Measurements from ENCODE around the gene CSTF1. TPM values are rescaled to one million over a fixed set of nuclear protein-coding genes. Genes with fewer than 3 reads are reported as not detected.
"Not testable (repeated sequence)": the region's sequence is repeated elsewhere in the genome, so short reads cannot be mapped to it uniquely, and the experiment has no call there.

CSTF1 gene
- total and polyA plus RNA-seq, 2 donors (not counting 3 experiments of a cell fraction or from before 2014, with no cell fraction given), result 39.6 to 49.3 TPM

GRCh38 chr20:56409956-56410355 lies 17.5 kb downstream of the CSTF1 start:
- no peak for FAIRE-seq
- intact Hi-C loops (cut with micrococcal nuclease), result no loop called here
- H3K4me3 ChIP-seq (replicated peaks in 1 of 3; ENCODE audit: insufficient read depth in 1 of 3, low read depth in 1 of 3, low read length in 3 of 3), result no peak overlapping the region
- no peaks in the 10 kb centered on the region for H3K9me1 ChIP-seq (replicated peaks; ENCODE audit: control insufficient read depth, extremely low read depth, insufficient read depth, low read length)
- POLR2A ChIA-PET, result no interaction called here
- no TSS peak for BruUV-seq (replicated peaks)
- no peaks in the 10 kb centered on the region for H3K9me3 ChIP-seq (replicated peaks; ENCODE audit: control insufficient read depth, insufficient read depth, low read length)
- no peaks in the 10 kb centered on the region for H4K20me1 ChIP-seq (replicated peaks; ENCODE audit: control insufficient read depth, extremely low read depth, insufficient read depth, low read length)
- H3K9ac ChIP-seq (replicated peaks; ENCODE audit: extremely low read depth, insufficient read depth, low read length), result no peak overlapping the region
- no peak overlapping the region for H3K27ac ChIP-seq (ENCODE audit: insufficient read depth, low read depth, low read length)
- H3K27me3 ChIP-seq (ENCODE audit: control insufficient read depth in 2 of 2, insufficient read depth in 2 of 2, low read length in 2 of 2), result no peaks in the 10 kb centered on the region
- no peak for DNase-seq (ENCODE audit: low read depth, low spot score)
- H3K79me2 ChIP-seq (ENCODE audit: control insufficient read depth, insufficient read depth, low read length), result peaks cover 2% of the 10 kb centered on the region
- TF ChIP-seq MYC (IDR thresholded peaks at IDR 0.05; ENCODE audit: low read depth, low read length), result no peak
- TF ChIP-seq POLR2AphosphoS5 (IDR thresholded peaks at IDR 0.05; ENCODE audit: insufficient read depth, low read depth, low read length), result no peak
- CTCF ChIA-PET, result interaction anchor here (1.0 to 1.7 kb wide), 3 partner anchors 11 to 13 kb away, joined by 4 to 5 read pairs (median 4); no protein-coding TSS in a partner anchor
- H2AFZ ChIP-seq (ENCODE audit: low read depth, low read length), result no peak overlapping the region
- peaks cover 5 to 7% of the 10 kb centered on the region in 2 experiments for H3K36me3 ChIP-seq (ENCODE audit: control insufficient read depth in 2 of 2, extremely low read depth in 1 of 2, insufficient read depth in 2 of 2, low read length in 2 of 2)
- no peak overlapping the region for H3K4me2 ChIP-seq (ENCODE audit: insufficient read depth, low read length)
- dilution Hi-C loops (cut with MboI; ENCODE audit: extremely low pct_ligation_motif_present, low sequenced_read_pairs), result no loop called here
- H3K4me1 ChIP-seq (ENCODE audit: control insufficient read depth, extremely low read depth, insufficient read depth, low read length), result peaks cover 4% of the 10 kb centered on the region

- H3K4me3 ChIP-seq (replicated peaks in 1 of 3; ENCODE audit: insufficient read depth in 1 of 3, low read depth in 1 of 3, low read length in 3 of 3); H3K4me1 ChIP-seq (ENCODE audit: control insufficient read depth, extremely low read depth, insufficient read depth, low read length); POLR2A ChIA-PET; H3K27me3 ChIP-seq (ENCODE audit: control insufficient read depth in 2 of 2, insufficient read depth in 2 of 2, low read length in 2 of 2); H3K9me1 ChIP-seq (replicated peaks; ENCODE audit: control insufficient read depth, extremely low read depth, insufficient read depth, low read length); FAIRE-seq; H3K9me3 ChIP-seq (replicated peaks; ENCODE audit: control insufficient read depth, insufficient read depth, low read length); dilution Hi-C loops (cut with MboI; ENCODE audit: extremely low pct_ligation_motif_present, low sequenced_read_pairs); H4K20me1 ChIP-seq (replicated peaks; ENCODE audit: control insufficient read depth, extremely low read depth, insufficient read depth, low read length); H2AFZ ChIP-seq (ENCODE audit: low read depth, low read length); H3K27ac ChIP-seq (ENCODE audit: insufficient read depth, low read depth, low read length); DNase-seq (ENCODE audit: low read depth, low spot score); H3K79me2 ChIP-seq (ENCODE audit: control insufficient read depth, insufficient read depth, low read length); BruUV-seq (replicated peaks); H3K9ac ChIP-seq (replicated peaks; ENCODE audit: extremely low read depth, insufficient read depth, low read length); intact Hi-C loops (cut with micrococcal nuclease); H3K36me3 ChIP-seq (ENCODE audit: control insufficient read depth in 2 of 2, extremely low read depth in 1 of 2, insufficient read depth in 2 of 2, low read length in 2 of 2): not testable (repeated sequence)
- CTCF ChIA-PET, result interaction anchor here (1.1 to 2.3 kb wide), 11 partner anchors 10 to 73 kb away, joined by 3 to 11 read pairs (median 4); partner anchors contain the start of genes AURKA, CSTF1 and FAM210B
- peak overlapping the region; percentile 33 for H3K4me2 ChIP-seq (ENCODE audit: insufficient read depth, low read length)
Observed at GRCh38 chr20:56411287-56411686, 18.8 kb downstream of the CSTF1 start.
